GOT3 (cell line): ENCODE results near the gene ELP6.

Source experiments
- DNase-seq: peaks from one replicate; lab custom pipeline; 2025; ENCODE audit warnings: mixed read lengths; lab: John Stamatoyannopoulos, UW

The ELP6 gene

GRCh38 chr3:47513125-47513929 is at the start of gene ELP6:
TSS of gene ELP6 (minus strand) at chr3:47513712. CDS start at chr3:47513590, 122 bp downstream.
- DNase-seq, result peak; percentile 98

GRCh38 chr3:47556351-47556750 is 42.8 kb upstream of the ELP6 start:
- no peak for DNase-seq

- no peak for DNase-seq
Observed at GRCh38 chr3:47554335-47554734, 40.8 kb upstream of the ELP6 start.

- DNase-seq, result no peak
Observed at GRCh38 chr3:47553407-47553806, 39.9 kb upstream of the ELP6 start.

GRCh38 chr3:47542471-47543173 is 29.1 kb upstream of the ELP6 start:
- DNase-seq, result no peak

- no peak for DNase-seq
Observed at GRCh38 chr3:47541583-47542108, 28.1 kb upstream of the ELP6 start.

- no peak for DNase-seq
Observed at GRCh38 chr3:47540281-47540680, 26.8 kb upstream of the ELP6 start.

GRCh38 chr3:47536967-47537366 is 23.5 kb upstream of the ELP6 start:
- no peak for DNase-seq

GRCh38 chr3:47536221-47536891 is 22.8 kb upstream of the ELP6 start:
- DNase-seq, result no peak

- DNase-seq, result no peak
Observed at GRCh38 chr3:47533996-47534454, 20.5 kb upstream of the ELP6 start.

- no peak for DNase-seq
Observed at GRCh38 chr3:47533481-47533880, 20.0 kb upstream of the ELP6 start.

- no peak for DNase-seq
Observed at GRCh38 chr3:47527952-47528725, 14.6 kb upstream of the ELP6 start.

- DNase-seq, result no peak
Observed at GRCh38 chr3:47525617-47526016, 12.1 kb upstream of the ELP6 start.

GRCh38 chr3:47523310-47524073 is 10.0 kb upstream of the ELP6 start:
- no peak for DNase-seq

GRCh38 chr3:47522082-47522987 is 8.8 kb upstream of the ELP6 start:
- peak; percentile 41 for DNase-seq

GRCh38 chr3:47520756-47521155 is 7.2 kb upstream of the ELP6 start:
- no peak for DNase-seq

GRCh38 chr3:47517937-47518336 is 4.4 kb upstream of the ELP6 start:
- DNase-seq, result no peak

- DNase-seq, result no peak
Observed at GRCh38 chr3:47515864-47516319, 2.4 kb upstream of the ELP6 start.

GRCh38 chr3:47515100-47515499 is 1.6 kb upstream of the ELP6 start:
- no peak for DNase-seq
